ENCODE measurements around the gene RAB40B. TPM values are rescaled to one million over a fixed set of nuclear protein-coding genes. Genes with fewer than 3 reads are reported as not detected.

The RAB40B gene
- total RNA-seq, 1 donor from 2014 or later, result 20.0 TPM

DNA sequence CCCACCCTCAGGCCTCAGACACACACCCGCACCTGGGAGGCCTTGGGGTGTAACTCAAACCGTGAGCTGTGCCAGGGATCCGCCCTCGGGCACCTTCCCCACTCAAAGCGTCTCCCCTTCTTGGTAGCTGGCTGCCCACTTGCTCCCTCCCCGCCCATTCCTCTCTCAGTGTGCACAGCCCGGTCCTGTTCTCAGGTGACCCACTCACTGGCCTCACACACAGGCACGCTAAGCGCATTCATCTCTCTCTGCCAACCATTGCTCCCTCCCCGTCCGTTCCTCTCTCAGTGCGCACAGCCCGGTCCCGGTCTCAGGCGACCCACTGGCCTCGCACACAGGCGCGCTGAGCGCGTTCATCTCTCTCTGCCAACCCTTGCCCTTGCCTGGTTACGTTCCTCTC is 71.1 kb downstream of the RAB40B start:
- no peak overlapping the region for H3K27ac Mint-ChIP-seq (ENCODE audit: unreplicated experiment)
- TF ChIP-seq, protein P1, sequence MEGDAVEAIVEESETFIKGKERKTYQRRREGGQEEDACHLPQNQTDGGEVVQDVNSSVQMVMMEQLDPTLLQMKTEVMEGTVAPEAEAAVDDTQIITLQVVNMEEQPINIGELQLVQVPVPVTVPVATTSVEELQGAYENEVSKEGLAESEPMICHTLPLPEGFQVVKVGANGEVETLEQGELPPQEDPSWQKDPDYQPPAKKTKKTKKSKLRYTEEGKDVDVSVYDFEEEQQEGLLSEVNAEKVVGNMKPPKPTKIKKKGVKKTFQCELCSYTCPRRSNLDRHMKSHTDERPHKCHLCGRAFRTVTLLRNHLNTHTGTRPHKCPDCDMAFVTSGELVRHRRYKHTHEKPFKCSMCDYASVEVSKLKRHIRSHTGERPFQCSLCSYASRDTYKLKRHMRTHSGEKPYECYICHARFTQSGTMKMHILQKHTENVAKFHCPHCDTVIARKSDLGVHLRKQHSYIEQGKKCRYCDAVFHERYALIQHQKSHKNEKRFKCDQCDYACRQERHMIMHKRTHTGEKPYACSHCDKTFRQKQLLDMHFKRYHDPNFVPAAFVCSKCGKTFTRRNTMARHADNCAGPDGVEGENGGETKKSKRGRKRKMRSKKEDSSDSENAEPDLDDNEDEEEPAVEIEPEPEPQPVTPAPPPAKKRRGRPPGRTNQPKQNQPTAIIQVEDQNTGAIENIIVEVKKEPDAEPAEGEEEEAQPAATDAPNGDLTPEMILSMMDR (IDR thresholded peaks at IDR 0.05), result no peak
- H3K36me3 Mint-ChIP-seq (ENCODE audit: low read depth), result peaks cover 29% of the 10 kb centered on the region
- no peak for DNase-seq (ENCODE audit: low spot score)
- no peaks in the 10 kb centered on the region for H3K9me3 Mint-ChIP-seq (ENCODE audit: low read depth)
- H3K4me1 Mint-ChIP-seq (ENCODE audit: low read depth), result no peaks in the 10 kb centered on the region
- no peaks in the 10 kb centered on the region for H3K27me3 Mint-ChIP-seq (ENCODE audit: low read depth)
- H3K4me3 Mint-ChIP-seq (ENCODE audit: unreplicated experiment), result no peak overlapping the region

DNA sequence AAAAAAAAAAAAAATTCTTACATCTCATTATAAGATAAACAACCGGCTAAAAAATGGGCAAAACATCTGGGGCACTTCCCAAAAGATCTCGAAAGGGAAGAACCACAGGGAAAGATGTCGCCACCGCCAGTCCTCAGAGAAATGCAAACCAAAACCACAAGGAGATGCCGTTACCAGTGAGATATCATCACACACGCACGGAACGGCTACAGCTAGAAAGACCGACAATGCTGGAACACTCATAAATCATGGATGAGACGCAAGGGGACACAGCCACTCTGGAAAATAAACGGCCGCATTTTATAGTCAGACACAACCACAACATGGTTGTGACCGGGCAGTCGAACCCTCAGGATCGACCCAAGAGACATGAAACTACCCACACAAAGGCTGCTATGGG is 74.8 kb downstream of the RAB40B start:
- Mint-ChIP-seq H3K27me3 (ENCODE audit: low read depth) (no peaks in the 10 kb centered on the region), H3K4me3 (ENCODE audit: unreplicated experiment) (no peak overlapping the region), H3K9me3 (ENCODE audit: low read depth) (no peaks in the 10 kb centered on the region), H3K27ac (ENCODE audit: unreplicated experiment) (no peak overlapping the region), H3K4me1 (ENCODE audit: low read depth) (no peaks in the 10 kb centered on the region), H3K36me3 (ENCODE audit: low read depth) (peaks cover 35% of the 10 kb centered on the region)
- no peak for DNase-seq (ENCODE audit: low spot score)
- TF ChIP-seq, protein P1 (IDR thresholded peaks at IDR 0.05), result no peak

DNA sequence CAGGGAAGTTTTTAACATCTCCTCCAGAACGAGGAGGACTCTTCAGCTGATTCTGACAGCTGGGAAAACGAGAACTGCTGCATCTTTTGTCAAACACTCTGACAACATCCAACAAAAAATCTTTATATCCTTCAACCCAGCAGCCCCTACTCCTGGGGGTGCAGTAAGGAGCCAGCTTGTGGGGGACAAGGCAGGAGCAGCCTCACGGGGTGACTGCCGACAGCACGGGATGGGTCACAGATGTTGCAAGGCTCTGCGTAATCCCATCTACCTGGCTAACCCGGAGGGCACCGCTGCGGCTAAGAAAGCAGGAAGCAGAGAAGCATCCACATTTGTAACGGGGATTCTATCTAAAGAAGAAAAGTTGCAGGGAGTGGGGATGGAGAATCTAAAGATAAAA is 78.9 kb downstream of the RAB40B start:
- Mint-ChIP-seq H3K9me3 (ENCODE audit: low read depth) (no peaks in the 10 kb centered on the region), H3K27ac (ENCODE audit: unreplicated experiment) (no peak overlapping the region), H3K4me3 (ENCODE audit: unreplicated experiment) (no peak overlapping the region), H3K4me1 (ENCODE audit: low read depth) (no peaks in the 10 kb centered on the region), H3K27me3 (ENCODE audit: low read depth) (no peaks in the 10 kb centered on the region), H3K36me3 (ENCODE audit: low read depth) (peaks cover 34% of the 10 kb centered on the region)
- TF ChIP-seq, protein P1 (IDR thresholded peaks at IDR 0.05), result no peak
- no peak for DNase-seq (ENCODE audit: low spot score)

DNA sequence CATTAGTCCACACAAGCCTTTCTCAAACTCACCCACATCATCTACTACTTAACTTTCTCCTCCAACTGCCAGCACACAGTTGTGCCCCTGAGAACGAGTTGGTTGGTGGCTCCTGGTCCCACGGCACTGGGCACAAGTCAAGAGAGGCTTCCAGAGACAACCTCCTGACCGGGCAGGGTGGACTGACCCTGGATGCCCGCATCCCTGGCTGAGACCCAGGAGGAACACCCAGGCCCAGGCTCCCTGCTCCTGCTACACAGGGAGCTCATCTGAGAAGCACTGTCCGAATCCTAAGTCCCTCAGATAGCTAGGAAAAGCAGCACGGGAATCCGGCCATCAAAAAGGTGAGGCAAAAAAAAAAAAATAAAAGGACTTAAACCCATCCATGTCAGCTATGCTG is 79.3 kb downstream of the RAB40B start:
- Mint-ChIP-seq H3K27ac (ENCODE audit: unreplicated experiment) (no peak overlapping the region), H3K27me3 (ENCODE audit: low read depth) (no peaks in the 10 kb centered on the region), H3K9me3 (ENCODE audit: low read depth) (no peaks in the 10 kb centered on the region), H3K4me1 (ENCODE audit: low read depth) (no peaks in the 10 kb centered on the region), H3K4me3 (ENCODE audit: unreplicated experiment) (no peak overlapping the region), H3K36me3 (ENCODE audit: low read depth) (peaks cover 36% of the 10 kb centered on the region)
- TF ChIP-seq, protein P1 (IDR thresholded peaks at IDR 0.05), result no peak
- DNase-seq (ENCODE audit: low spot score), result no peak

DNA sequence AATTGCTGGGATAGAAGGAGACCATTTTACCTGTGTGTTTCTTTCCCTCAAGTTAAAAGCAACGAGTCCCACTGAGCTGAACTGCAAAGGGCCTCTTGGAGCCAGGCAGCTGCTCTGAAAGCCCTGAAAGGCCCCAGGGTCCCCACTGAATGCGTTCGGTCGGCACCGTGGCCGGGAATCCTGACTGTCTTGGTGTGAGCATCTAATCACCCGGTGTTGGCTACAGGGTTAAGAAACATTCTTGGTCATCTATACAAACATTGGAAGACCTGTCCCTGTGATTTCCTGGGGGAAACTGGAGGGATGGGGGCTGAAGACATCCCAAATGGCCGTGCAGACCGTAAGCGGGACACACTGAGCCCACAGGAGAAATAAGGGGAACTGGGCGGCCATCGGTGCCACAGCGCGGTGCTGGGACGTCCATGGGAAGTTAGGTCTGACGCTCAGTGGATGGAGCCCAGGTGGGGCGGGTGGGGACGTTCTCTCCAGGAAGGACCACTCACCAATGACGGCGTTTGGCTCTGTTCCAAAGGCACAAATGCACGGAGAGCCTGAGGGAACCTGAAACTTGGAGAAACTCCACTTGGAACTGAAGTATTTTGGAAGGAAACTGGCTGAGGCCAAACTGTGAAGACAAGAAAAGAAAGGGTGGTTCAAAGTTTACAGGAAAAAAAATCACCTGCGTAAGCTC is 82.3 kb downstream of the RAB40B start:
- H3K27ac Mint-ChIP-seq (ENCODE audit: unreplicated experiment), result no peak overlapping the region
- peaks cover 7% of the 10 kb centered on the region for H3K4me1 Mint-ChIP-seq (ENCODE audit: low read depth)
- H3K4me3 Mint-ChIP-seq (ENCODE audit: unreplicated experiment), result no peak overlapping the region
- no peaks in the 10 kb centered on the region for H3K9me3 Mint-ChIP-seq (ENCODE audit: low read depth)
- H3K36me3 Mint-ChIP-seq (ENCODE audit: low read depth), result peaks cover 36% of the 10 kb centered on the region
- DNase-seq (ENCODE audit: low spot score), result no peak
- H3K27me3 Mint-ChIP-seq (ENCODE audit: low read depth), result no peaks in the 10 kb centered on the region
- TF ChIP-seq, protein P1 (IDR thresholded peaks at IDR 0.05), result no peak
